Measurements from ENCODE around the gene DUSP12.

The DUSP12 gene

DNA sequence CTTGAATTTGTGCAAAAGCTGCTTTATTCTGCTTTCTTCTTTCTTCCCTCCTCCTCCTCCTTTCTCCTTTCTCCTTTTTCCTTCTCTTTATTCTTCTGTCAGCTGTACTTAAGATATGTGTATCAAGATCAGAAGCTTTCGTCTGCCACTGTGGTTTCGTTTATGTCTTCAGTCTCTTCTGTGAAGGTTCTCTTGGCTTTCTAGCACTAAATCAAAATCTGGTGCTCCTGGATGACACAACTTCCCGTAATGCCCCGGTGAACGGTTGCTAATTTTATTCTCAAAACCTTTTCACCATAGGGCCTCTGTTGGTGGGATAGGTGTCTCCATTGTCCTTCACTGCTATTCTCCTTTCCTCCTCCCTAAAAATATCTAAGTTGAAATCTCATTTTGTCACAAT lies 21.6 kb downstream of the DUSP12 start:
- no peak for DNase-seq

DNA sequence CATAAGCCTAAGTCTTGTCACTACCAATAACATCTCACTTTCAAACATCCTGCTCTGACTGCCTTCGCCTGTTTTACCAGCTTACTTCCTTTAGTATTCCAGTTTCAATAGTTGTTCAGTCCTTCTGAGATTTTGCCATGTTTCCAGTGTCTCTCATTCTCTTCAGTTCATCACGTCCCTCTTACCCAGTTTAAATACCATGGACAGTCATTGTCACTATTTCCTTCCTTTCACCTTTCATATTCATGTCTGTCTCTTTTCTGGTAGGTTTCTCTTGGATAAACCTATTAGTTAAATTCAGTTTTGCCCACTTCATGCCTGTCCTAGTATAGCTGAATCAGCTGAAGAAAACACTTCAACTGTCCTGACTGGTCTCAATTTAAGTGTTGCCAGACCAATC lies 22.4 kb downstream of the DUSP12 start:
- no peak for DNase-seq

GRCh38 chr1:161772397-161772796 lies 22.8 kb downstream of the DUSP12 start:
- no peak for DNase-seq

DNA sequence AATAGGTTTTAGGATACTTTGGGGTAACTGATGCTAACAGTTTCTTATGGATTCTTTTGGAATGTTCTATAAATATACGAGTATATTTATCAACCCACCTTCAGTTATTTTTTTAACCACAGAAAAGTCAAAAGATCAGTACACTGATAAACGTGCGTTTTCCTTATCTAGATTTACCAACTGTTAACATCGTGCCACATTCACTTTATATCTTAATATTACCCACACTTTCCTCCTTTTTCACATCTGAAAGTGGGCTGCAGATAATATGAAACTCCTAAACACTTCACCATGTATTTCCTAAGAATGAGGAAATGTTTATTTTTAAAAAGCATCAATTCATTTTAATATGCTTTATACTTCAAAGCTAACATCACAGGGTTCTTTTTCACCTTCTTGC lies 24.2 kb downstream of the DUSP12 start:
- no peak for DNase-seq

GRCh38 chr1:161777261-161777660 lies 27.7 kb downstream of the DUSP12 start:
- DNase-seq: no peak

- no peak for DNase-seq
Observed at GRCh38 chr1:161778522-161778921, 28.9 kb downstream of the DUSP12 start.

DNA sequence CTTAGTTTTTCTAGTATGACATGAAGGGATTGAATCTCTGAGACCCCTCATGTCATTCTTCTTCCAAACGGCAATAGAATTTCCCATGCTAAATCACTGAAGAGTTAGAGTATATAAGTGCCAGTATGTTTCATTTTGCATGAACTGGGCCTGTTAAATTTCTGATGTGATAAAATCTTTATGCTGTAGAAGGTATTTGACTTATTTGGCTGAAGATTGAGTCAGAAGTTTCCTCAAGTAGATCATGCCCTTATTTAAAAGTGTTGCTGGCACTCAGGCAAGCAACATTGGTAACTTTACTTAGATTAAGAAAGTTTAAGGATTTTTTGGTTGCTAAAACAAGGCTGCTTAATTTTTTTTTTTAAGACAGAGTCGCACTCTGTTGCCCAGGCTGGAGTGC lies 29.8 kb downstream of the DUSP12 start:
- no peak for DNase-seq

- no peak for DNase-seq
Observed at GRCh38 chr1:161781995-161782394, 32.4 kb downstream of the DUSP12 start.

DNA sequence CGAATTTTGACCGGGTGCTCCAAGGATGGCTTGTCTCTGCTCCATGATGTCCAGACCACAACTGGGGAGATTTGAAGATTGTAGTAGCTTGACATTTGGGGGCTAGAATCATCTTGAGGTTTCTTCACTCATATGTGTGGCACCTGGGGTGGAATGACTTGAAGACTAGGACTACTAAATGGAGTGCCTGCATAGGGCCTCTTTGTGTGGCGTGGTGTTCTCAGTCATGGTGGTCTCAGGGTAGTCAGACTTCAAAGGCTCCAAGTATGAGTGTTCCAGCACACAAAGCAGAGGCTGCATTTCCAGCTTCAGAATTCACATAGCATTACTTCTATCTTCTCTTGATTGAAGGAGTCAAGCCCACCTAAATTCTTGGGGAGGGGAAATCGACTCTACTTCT lies 33.3 kb downstream of the DUSP12 start:
- no peak for DNase-seq

DNA sequence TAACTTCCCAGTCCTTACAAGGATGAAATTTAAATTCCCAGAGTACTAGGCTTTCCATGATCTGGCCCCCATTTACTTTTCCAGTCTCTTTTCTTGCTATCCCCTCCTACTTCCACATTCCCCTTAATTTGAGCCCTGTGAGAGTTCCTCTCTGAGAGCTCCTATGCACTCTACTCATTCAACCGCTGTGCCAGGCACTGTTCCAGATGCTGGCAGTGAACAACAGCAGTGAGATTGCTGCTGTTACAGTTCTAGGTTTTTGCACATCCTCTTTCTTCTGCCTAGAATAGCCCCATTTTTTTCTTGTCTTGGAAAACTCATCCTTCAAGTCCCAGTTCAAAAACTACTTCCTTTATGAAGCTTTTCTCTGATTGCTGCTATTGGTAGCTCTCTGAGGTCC lies 35.4 kb downstream of the DUSP12 start:
- DNase-seq: no peak

DNA sequence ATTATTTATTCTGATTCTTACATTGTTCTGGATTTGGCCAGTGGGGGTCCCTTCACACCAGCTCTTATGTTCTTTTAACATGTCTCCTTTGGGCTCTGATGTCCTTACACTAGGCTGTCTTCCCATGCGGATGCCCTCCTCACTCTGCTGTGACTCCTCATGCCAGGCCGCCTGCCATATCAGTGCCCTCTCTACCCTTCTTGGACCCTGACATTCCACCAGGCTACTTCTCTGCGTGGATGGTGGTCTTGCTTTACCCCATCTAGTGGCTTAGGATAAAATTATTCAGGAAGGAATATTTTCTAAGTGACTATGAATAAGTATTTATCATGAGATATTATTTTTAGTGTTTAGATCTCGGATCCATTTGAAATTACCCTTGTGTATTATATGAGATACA lies 37.8 kb downstream of the DUSP12 start:
- DNase-seq: no peak

DNA sequence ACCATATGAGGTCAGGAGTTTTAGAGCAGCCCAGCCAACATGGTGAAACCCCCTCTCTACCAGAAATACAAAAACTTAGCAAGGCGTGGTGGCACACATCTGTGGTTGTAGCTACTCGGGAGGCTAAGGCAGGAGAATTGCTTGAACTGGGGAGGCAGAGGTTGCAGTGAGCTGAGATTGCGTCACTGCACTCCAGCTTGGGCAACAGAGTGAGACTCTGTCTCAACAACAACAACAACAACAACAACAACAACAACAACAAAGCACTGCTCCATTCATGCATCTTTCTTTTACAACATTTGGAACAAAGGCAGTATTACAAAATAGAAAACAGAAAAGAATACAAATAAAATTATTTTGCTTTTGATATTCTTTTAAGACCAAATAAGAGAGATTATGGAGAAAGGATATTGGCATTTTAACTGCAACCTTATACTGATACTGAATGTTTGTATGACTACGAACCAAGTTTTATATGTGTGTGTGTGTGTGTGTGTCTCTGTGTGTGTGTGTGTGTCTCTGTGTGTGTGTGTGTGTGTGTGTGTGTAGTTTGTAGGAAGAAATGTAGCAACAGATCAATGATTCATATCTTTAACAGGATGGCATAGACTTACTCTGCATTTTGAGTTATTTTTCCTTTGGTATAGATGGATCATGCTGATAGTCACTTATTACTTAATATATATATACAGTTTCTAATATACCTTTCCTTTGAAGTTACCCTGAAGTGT lies 41.2 kb downstream of the DUSP12 start:
- DNase-seq: no peak

- DNase-seq: no peak
Observed at GRCh38 chr1:161791904-161792655, 42.5 kb downstream of the DUSP12 start.

DNA sequence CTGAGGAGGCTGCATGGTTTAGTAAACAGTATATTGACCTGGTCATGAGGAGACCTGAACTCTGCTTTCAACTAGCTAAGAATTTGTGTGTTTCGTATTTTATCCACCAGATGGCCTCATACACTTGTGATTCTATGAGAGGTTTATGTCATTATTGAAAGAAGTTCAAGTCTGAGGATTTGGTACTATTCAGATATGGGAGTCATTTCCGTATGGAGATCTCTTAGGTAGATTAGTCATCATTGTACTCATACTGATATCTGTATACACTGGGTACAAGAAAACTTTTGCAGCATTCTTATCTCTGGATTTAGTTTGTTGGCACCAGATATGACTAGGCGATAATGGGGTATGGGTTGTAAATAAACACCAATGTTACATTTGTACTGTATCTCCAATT lies 43.2 kb downstream of the DUSP12 start:
- peak; percentile 17 for DNase-seq

DNA sequence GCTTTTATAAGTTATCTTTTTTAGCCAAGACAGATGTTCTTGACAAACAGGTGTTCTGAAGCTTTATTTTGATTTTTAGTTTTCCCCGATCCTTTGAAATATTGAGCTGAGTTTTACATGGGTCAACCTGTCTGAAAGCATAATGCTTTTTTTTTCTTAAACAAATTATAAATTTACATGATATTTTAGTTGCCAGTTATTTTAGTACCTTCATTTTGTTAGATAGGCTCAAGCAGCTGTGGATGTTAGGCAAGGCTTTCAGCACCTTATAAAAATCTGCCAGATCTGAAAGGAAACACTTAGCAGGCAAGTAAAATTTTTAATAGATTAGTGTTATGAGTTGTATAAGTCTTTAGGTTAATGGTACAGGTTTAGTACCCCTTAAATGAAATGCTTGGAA lies 50.2 kb downstream of the DUSP12 start:
- DNase-seq: no peak

GRCh38 chr1:161801955-161802354 lies 52.4 kb downstream of the DUSP12 start:
- no peak for DNase-seq

DNA sequence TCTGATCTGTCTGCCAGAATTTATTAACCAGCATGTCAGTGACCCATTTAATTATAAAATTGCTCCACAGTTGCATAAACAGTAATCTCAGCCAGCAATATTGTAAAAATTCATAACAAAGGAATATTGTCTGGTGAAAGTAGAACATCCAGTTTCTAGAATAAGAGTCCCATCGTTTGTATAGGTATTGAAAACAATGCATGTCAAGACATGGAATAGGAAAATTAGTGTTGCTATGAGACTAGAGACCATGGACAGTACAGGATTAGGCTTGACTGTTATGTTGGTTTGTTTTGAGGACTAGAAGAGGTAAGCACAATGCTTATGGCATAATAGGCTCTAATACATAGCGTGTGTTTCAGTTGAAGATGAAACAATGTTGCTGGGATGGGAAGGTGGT lies 53.6 kb downstream of the DUSP12 start:
- no peak for DNase-seq

GRCh38 chr1:161805399-161806197 lies 56.0 kb downstream of the DUSP12 start:
- DNase-seq: no peak
